Endothelial cell of umbilical vein (primary cell): ENCODE results near the gene STX8. TPM values are rescaled to one million over a fixed set of nuclear protein-coding genes. Genes with fewer than 3 reads are reported as not detected.

Experiments
- BruUV-seq: library from RNA; stranded (reverse); fragments of 400-500 nt; replicated peaks from 2 replicates; lab custom pipeline; 2021; lab: Mats Ljungman, UMichigan
- CTCF ChIA-PET: fragments of 300-600, 350-600 bp; sonication (Branson Sonifier 250); formaldehyde crosslinking; loops from one replicate; lab custom pipeline; 2021; ENCODE audit warnings: antibody characterized with exemption, inconsistent platforms; lab: Charles Lee
- POLR2A ChIA-PET: fragments of 300-600, 350-600 bp; sonication (Branson Sonifier 250); formaldehyde crosslinking; loops from one replicate; lab custom pipeline; 2021; ENCODE audit warnings: antibody characterized with exemption, inconsistent platforms; lab: Charles Lee
- DNase-seq: peaks from one replicate; pipeline ENCODE4 v3.0.0-alpha.2; 2011; ENCODE audit warnings: low read depth, low spot score
- FAIRE-seq: peaks from 2 replicates; lab custom pipeline; 2011; peaks lifted over from hg19 to GRCh38; lab: Jason Lieb, UNC
- H2AFZ ChIP-seq: 2 replicates; pipeline ENCODE4 v1.6.0; 2012; ENCODE audit warnings: low read depth, low read length, control low read depth, inconsistent platforms
- H3K27ac ChIP-seq: 2 replicates; pipeline ENCODE4 v1.5.1; 2011; ENCODE audit warnings: low read depth, mild to moderate bottlenecking, control low read depth, low read length, moderate library complexity; ENCODE audit not compliant: insufficient read depth
- H3K27me3 ChIP-seq, 2 experiments: 2 replicates each; pipeline versions ENCODE4 v1.6.0 to v1.6.1; 2011; ENCODE audit warnings: low read length in 2 of 2, mixed read lengths in 1 of 2; ENCODE audit not compliant: control insufficient read depth in 2 of 2, insufficient read depth in 2 of 2
- H3K36me3 ChIP-seq, 2 experiments: 2 replicates in 1 of 2; 3 replicates in 1 of 2; pipeline ENCODE4 v1.5.1; 2011; ENCODE audit warnings: low read length in 2 of 2, mild to moderate bottlenecking in 1 of 2, moderate library complexity in 1 of 2; ENCODE audit not compliant: control insufficient read depth in 2 of 2, insufficient read depth in 2 of 2; ENCODE audit errors: extremely low read depth in 1 of 2
- H3K4me1 ChIP-seq: 3 replicates; pipeline ENCODE4 v1.5.1; 2011; ENCODE audit warnings: mild to moderate bottlenecking, low read length; ENCODE audit not compliant: control insufficient read depth, insufficient read depth; ENCODE audit errors: extremely low read depth
- H3K4me2 ChIP-seq: 2 replicates; pipeline ENCODE4 v1.6.1; 2011; ENCODE audit warnings: low read length, control low read depth, mixed read lengths; ENCODE audit not compliant: insufficient read depth
- H3K4me3 ChIP-seq, 3 experiments: fragments of 200-600 bp in 1 of 3; sonication (generic), shearing (Covaris generic) in 1 of 3; replicated peaks in 1 of 3; 2 replicates each; pipeline ENCODE4 v1.5.1; 2011 to 2016; ENCODE audit warnings: control low read depth in 3 of 3, low read length in 3 of 3, mild to moderate bottlenecking in 2 of 3, inconsistent platforms in 1 of 3, low read depth in 1 of 3, moderate library complexity in 1 of 3; ENCODE audit not compliant: insufficient read depth in 1 of 3
- H3K79me2 ChIP-seq: 2 replicates; pipeline ENCODE4 v1.6.0; 2012; ENCODE audit warnings: low read length, inconsistent platforms; ENCODE audit not compliant: control insufficient read depth, insufficient read depth
- H3K9ac ChIP-seq: replicated peaks from 2 replicates; pipeline ENCODE3; 2011; ENCODE audit warnings: low read length, control low read depth; ENCODE audit not compliant: insufficient read depth; ENCODE audit errors: extremely low read depth
- H3K9me1 ChIP-seq: replicated peaks from 3 replicates; pipeline ENCODE4 v1.6.0; 2011; ENCODE audit warnings: mild to moderate bottlenecking, low read length; ENCODE audit not compliant: control insufficient read depth, insufficient read depth; ENCODE audit errors: extremely low read depth
- H3K9me3 ChIP-seq: replicated peaks from 2 replicates; pipeline ENCODE4 v1.5.1; 2012; ENCODE audit warnings: low read length, inconsistent platforms; ENCODE audit not compliant: control insufficient read depth, insufficient read depth
- H4K20me1 ChIP-seq: replicated peaks from 2 replicates; pipeline ENCODE3; 2011; ENCODE audit warnings: mild to moderate bottlenecking, low read length; ENCODE audit not compliant: control insufficient read depth, insufficient read depth; ENCODE audit errors: extremely low read depth
- CTCF ChIP-seq, 2 donors: IDR thresholded peaks; 1 replicate in 1 of 2; 2 replicates in 1 of 2; pipeline ENCODE4 v1.5.1; 2011; ENCODE audit warnings: low read length in 2 of 2, mild to moderate bottlenecking in 2 of 2, moderate library complexity in 2 of 2, control low read depth in 1 of 2, inconsistent platforms in 1 of 2, low read depth in 1 of 2; ENCODE audit not compliant: insufficient read depth in 1 of 2; ENCODE audit errors: extremely low read depth in 1 of 2
- FOS ChIP-seq: IDR thresholded peaks from 2 replicates; pipeline ENCODE4 v1.6.1; 2011; ENCODE audit warnings: mild to moderate bottlenecking, low read length, moderate library complexity, borderline replicate concordance; ENCODE audit not compliant: insufficient read depth
- GATA2 ChIP-seq: IDR thresholded peaks from 2 replicates; pipeline ENCODE4 v1.7.0; 2011; ENCODE audit warnings: low read depth, mild to moderate bottlenecking, moderate library complexity, mixed read lengths, low read length; ENCODE audit not compliant: insufficient read length, insufficient read depth
- JUN ChIP-seq: IDR thresholded peaks from 2 replicates; pipeline ENCODE4 v1.6.1; 2011; ENCODE audit warnings: borderline replicate concordance, low read depth; ENCODE audit not compliant: insufficient read length, insufficient read depth
- MYC ChIP-seq: IDR thresholded peaks from one replicate; pipeline ENCODE4 v1.6.1; 2011; ENCODE audit warnings: mild to moderate bottlenecking, low read depth, low read length
- POLR2A ChIP-seq: IDR thresholded peaks from 2 replicates; pipeline ENCODE4 v1.6.1; 2012; ENCODE audit warnings: low read depth, mild to moderate bottlenecking, control low read depth, low read length
- POLR2AphosphoS5 ChIP-seq: IDR thresholded peaks from 2 replicates; pipeline ENCODE4 v1.6.1; 2012; ENCODE audit warnings: low read depth, mild to moderate bottlenecking, control low read depth, low read length, moderate library complexity; ENCODE audit not compliant: insufficient read depth
- dilution Hi-C: fragments of 300-500 bp; cut with MboI; formaldehyde crosslinking; loops from one replicate; pipeline ENCODE4 v1.15.0; 2019; ENCODE audit warnings: low sequenced_read_pairs; ENCODE audit not compliant: extremely low pct_ligation_motif_present
- intact Hi-C: fragments of 100-400 bp; cut with micrococcal nuclease; formaldehyde crosslinking; loops from one replicate; pipeline ENCODE4 v1.10.0; 2022
- polyA plus RNA-seq, 4 experiments: library from polyadenylated mRNA; depleted of rRNA in 3 of 4; stranded (reverse) in 3 of 4; unstranded in 1 of 4; fragments of >200 nt; gene quantifications; 2 replicates each; pipeline versions ENCODE4 v1.2.1 to v1.2.3, GENCODE V29; 2011 to 2012; ENCODE audit warnings: missing spikeins in 1 of 4
- total RNA-seq: library from RNA; stranded (reverse); gene quantifications from 2 replicates; pipeline ENCODE4 v1.2.3, GENCODE V29; 2021

Gene STX8
- total and polyA plus RNA-seq, 2 donors (not counting 3 experiments of a cell fraction or from before 2014, with no cell fraction given) = 25.9 to 67.3 TPM

DNA sequence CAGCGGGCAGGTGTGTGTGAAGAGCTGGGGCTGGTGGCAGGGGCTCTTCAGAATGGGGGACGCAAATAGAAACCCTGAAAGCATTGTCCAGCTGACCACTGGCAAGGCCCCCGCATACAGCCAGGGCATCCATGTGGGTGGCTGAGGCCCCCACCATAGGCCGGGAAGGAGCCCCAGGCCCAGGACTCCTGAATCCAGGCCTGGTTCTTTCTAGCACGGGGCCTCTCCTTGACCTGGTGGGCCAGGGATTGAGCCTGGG is 353.8 kb downstream of the STX8 start:
- no TSS peak for BruUV-seq
- dilution Hi-C loops (no loop called here), intact Hi-C loops (no loop called here)
- no peaks in the 10 kb centered on the region for H3K79me2 ChIP-seq
- H4K20me1 ChIP-seq = no peaks in the 10 kb centered on the region
- no peak overlapping the region for H3K9ac ChIP-seq
- no peaks in the 10 kb centered on the region for H3K4me1 ChIP-seq
- TF ChIP-seq POLR2AphosphoS5 = no peak
- no peak for TF ChIP-seq GATA2
- TF ChIP-seq POLR2A = no peak
- TF ChIP-seq CTCF (IDR thresholded peaks at IDR 0.05; ENCODE audit: extremely low read depth in 1 of 2, insufficient read depth in 1 of 2, low read depth in 1 of 2, low read length in 2 of 2) = no peak
- no peak for TF ChIP-seq JUN
- no peak for TF ChIP-seq MYC
- no peak for TF ChIP-seq FOS
- no peaks in the 10 kb centered on the region for H3K27me3 ChIP-seq
- H3K36me3 ChIP-seq = no peaks in the 10 kb centered on the region
- ChIA-PET CTCF (interaction anchor here (1.1 kb wide), 1 partner anchor 23 kb away, joined by 3 read pairs; no protein-coding TSS in a partner anchor), POLR2A (no interaction called here)
- no peak overlapping the region for H2AFZ ChIP-seq
- no peak for DNase-seq
- no peak overlapping the region for H3K4me2 ChIP-seq
- H3K9me1 ChIP-seq = no peaks in the 10 kb centered on the region
- no peak overlapping the region for H3K27ac ChIP-seq
- no peaks in the 10 kb centered on the region for H3K9me3 ChIP-seq
- no peak for FAIRE-seq
- H3K4me3 ChIP-seq = no peak overlapping the region
